AG04450 (cell line): Measurements from ENCODE around the gene KRT4. TPM values are rescaled to one million over a fixed set of nuclear protein-coding genes. Genes with fewer than 3 reads are reported as not detected.

Experiments used
- CTCF ChIA-PET: fragments of 300-600, 350-600 bp; formaldehyde crosslinking; extraction: SDS; loops from one replicate; lab custom pipeline; 2022; ENCODE audit warnings: antibody characterized with exemption, inconsistent platforms; lab: Charles Lee
- POLR2A ChIA-PET: fragments of 350-600 bp; formaldehyde crosslinking; extraction: SDS; loops from one replicate; lab custom pipeline; 2021; ENCODE audit warnings: antibody characterized with exemption, inconsistent platforms; lab: Yijun Ruan, JAX
- DNase-seq: peaks from one replicate; pipeline ENCODE4 v3.0.0-alpha.2; 2011; ENCODE audit warnings: low read depth, low spot score
- H3K27ac ChIP-seq: one replicate; pipeline ENCODE4 v1.5.1; 2012; ENCODE audit warnings: low read depth, low read length, control low read depth
- H3K27me3 ChIP-seq: one replicate; pipeline ENCODE4 v1.6.0; 2012; ENCODE audit warnings: low read length; ENCODE audit not compliant: control insufficient read depth, insufficient read depth
- H3K4me3 ChIP-seq: 2 replicates; pipeline ENCODE4 v1.5.1; 2011; ENCODE audit warnings: mild to moderate bottlenecking, low read depth, low read length, control low read depth
- H3K9me3 ChIP-seq: 2 replicates; pipeline ENCODE4 v1.5.1; 2012; ENCODE audit warnings: low read length; ENCODE audit not compliant: control insufficient read depth, insufficient read depth
- polyA plus RNA-seq: library from polyadenylated mRNA; depleted of rRNA; stranded (reverse); fragments of >200 nt; gene quantifications from 2 replicates; pipeline ENCODE4 v1.2.3, GENCODE V29; 2011
- TF ChIP-seq, protein P1 (sequence below): IDR thresholded peaks from 2 replicates; pipeline ENCODE4 v1.5.1; 2011; ENCODE audit warnings: low read depth, low read length, control low read depth, inconsistent platforms

KRT4 gene
- polyA plus RNA-seq, 1 experiment: 0.16 TPM

DNA sequence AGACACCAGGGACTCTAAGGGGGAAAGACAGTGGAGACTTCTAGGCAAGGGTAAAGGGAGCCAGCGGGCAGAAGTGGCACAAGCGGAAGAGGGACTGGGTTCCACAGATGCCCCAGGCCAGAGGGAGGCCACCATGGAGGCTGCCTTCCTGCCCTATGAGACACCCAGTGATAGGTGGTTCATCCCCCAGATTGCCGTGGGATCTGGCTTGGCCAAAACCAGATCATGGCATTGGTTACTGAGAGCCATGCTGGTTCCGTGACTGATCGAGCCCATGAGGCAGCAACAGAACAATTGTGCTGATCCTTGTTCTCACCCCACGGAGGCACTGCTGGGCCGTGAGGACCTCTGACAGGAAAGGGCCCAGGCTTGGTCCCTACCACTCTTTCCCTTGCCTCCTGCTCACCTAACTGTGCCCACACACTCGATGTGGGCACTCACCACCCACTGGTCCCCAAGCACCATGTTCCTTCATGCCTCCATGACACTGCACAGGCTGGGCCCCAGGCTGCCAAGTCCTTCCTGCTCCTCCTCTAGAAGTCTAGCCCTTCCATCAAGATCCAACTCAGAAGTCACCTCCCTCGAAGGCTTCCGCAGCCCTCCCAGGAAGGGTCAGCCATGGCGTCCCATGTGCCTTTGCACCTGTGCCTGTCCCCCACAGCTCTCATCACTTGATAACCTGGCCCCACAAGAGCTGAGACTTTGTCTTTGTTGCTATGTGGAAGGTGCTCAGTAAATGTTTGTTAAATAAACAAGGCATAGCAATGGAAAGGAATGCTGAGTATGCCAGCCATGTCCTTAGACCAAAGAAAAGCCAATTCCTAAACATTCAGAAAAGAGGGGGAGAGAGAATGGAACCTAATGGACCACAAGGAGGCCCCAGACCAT lies 12.9 kb upstream of the KRT4 start:
- Histone ChIP-seq H3K27ac (no peak overlapping the region), H3K27me3 (peaks cover 2% of the 10 kb centered on the region), H3K4me3 (no peak overlapping the region), H3K9me3 (no peaks in the 10 kb centered on the region)
- TF ChIP-seq, protein P1, sequence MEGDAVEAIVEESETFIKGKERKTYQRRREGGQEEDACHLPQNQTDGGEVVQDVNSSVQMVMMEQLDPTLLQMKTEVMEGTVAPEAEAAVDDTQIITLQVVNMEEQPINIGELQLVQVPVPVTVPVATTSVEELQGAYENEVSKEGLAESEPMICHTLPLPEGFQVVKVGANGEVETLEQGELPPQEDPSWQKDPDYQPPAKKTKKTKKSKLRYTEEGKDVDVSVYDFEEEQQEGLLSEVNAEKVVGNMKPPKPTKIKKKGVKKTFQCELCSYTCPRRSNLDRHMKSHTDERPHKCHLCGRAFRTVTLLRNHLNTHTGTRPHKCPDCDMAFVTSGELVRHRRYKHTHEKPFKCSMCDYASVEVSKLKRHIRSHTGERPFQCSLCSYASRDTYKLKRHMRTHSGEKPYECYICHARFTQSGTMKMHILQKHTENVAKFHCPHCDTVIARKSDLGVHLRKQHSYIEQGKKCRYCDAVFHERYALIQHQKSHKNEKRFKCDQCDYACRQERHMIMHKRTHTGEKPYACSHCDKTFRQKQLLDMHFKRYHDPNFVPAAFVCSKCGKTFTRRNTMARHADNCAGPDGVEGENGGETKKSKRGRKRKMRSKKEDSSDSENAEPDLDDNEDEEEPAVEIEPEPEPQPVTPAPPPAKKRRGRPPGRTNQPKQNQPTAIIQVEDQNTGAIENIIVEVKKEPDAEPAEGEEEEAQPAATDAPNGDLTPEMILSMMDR: no peak
- POLR2A ChIA-PET: no interaction called here
- no peak for DNase-seq
- CTCF ChIA-PET: interaction anchor here (0.7 kb wide), 1 partner anchor 53 kb away, joined by 4 read pairs; no protein-coding TSS in a partner anchor

DNA sequence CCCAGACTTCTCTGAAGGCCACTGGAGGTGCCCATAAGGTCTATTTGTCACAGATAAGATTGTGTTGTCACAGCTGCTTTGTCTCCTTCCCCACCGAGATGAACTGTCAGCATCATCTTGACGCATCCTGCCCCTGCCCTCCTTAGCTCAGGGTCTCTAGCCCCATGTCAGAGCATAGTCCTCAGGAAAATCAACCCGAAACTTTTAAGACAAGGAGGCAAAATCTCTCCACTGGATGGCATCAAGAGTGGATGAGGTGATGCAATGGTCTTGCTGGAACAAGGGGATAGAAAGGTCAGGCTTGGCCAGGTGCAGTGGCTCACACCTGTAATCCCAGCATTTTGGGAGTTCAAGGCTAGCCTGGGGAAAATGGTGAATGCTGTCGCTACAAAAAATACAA lies 12.0 kb upstream of the KRT4 start:
- ChIA-PET POLR2A (no interaction called here), CTCF (no interaction called here)
- no peak for DNase-seq
- no peak overlapping the region for H3K4me3 ChIP-seq
- H3K27me3 ChIP-seq: peaks cover 2% of the 10 kb centered on the region
- no peaks in the 10 kb centered on the region for H3K9me3 ChIP-seq
- H3K27ac ChIP-seq: no peak overlapping the region
- TF ChIP-seq, protein P1: no peak

DNA sequence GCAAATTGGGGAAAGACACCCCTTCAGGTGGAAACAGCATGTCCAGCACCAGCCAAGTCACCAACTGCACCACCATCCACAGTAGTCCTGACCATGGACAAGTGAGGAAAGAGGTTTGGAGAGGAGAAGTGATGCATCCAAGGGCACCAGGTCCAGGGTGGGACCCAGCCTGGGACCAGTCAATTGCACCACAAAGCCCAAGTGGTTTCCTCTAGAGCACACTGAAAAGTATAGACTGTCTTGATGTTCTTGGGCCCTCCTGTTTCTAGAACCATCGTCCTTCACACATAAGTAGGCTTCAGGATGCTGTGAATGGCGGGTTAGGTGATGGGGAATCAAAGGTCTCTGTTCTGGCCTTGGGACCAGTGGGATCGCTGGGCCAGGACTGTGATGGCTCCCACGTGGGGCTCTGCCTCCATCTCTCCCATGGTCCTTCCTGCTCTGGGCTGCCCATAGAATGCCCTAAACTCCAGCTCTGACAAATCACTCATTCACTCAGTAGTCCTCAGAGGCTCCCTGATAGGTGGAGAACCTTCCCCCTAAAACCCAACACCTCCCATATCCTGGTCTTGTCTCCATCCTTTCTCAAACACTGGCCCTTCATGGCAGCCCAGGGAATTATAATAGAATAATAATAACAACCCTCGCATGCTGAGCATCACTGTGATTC lies 11.0 kb upstream of the KRT4 start:
- TF ChIP-seq, protein P1: no peak
- Histone ChIP-seq H3K27ac (no peak overlapping the region), H3K9me3 (no peaks in the 10 kb centered on the region), H3K4me3 (no peak overlapping the region), H3K27me3 (peaks cover 8% of the 10 kb centered on the region)
- ChIA-PET POLR2A (no interaction called here), CTCF (no interaction called here)
- DNase-seq: no peak

DNA sequence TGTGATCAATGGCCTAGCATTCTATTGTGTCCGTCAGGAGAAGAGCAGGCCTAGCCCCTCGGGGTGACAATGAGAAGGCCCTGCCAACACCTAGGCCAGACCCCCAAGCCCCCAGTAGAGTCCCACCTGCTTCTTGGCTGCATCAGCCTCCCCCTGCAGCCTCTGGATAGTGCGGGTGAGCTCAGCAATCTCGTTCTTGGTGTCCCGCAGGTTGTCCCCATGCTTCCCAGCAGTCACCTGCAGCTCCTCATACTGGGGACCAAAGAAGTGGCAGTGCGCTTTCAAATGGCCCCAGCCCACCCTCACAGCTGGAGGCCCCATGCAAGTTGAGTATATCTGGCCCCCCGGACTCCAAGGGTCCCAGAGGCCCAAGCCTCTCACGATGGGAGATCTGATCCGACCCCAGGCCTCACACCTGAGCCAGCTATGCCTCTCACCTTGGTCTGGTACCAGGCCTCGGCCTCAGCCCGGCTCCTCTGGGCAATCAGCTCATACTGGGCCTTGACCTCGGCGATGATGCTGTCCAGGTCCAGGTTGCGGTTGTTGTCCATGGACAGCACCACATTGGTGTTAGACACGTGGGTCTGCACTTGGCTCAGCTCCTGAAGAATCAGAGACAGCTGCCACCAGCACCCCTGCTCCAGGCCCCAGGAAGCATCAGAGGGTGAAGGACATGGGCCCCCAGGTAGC lies 10.0 kb upstream of the KRT4 start:
- ChIA-PET CTCF (no interaction called here), POLR2A (no interaction called here)
- H3K27me3 ChIP-seq: peaks cover 11% of the 10 kb centered on the region
- TF ChIP-seq, protein P1: no peak
- no peak for DNase-seq
- no peak overlapping the region for H3K4me3 ChIP-seq
- no peak overlapping the region for H3K27ac ChIP-seq
- H3K9me3 ChIP-seq: no peaks in the 10 kb centered on the region
